Fibroblast of lung (primary cell): ENCODE results near the gene NDST1. TPM values are rescaled to one million over a fixed set of nuclear protein-coding genes. Genes with fewer than 3 reads are reported as not detected.

Experiments
- DNase-seq, 2 donors: peaks; one replicate each; pipeline versions ENCODE4 v3.0.0 to v3.0.0-alpha.2; 2010; ENCODE audit warnings: low read depth in 2 of 2
- H2AFZ ChIP-seq: 2 replicates; pipeline ENCODE4 v1.5.1; 2012; ENCODE audit warnings: low read length, control low read depth, inconsistent platforms
- H3K27ac ChIP-seq: 2 replicates; pipeline ENCODE4 v1.5.1; 2011; ENCODE audit warnings: low read length, control low read depth; ENCODE audit not compliant: insufficient read depth
- H3K27me3 ChIP-seq: 2 replicates; pipeline ENCODE4 v1.5.1; 2011; ENCODE audit warnings: mild to moderate bottlenecking, low read length; ENCODE audit not compliant: control insufficient read depth, insufficient read depth
- H3K36me3 ChIP-seq: 2 replicates; pipeline ENCODE4 v1.5.1; 2011; ENCODE audit warnings: low read length; ENCODE audit not compliant: control insufficient read depth, insufficient read depth
- H3K4me1 ChIP-seq: 2 replicates; pipeline ENCODE4 v1.5.1; 2011; ENCODE audit warnings: low read length; ENCODE audit not compliant: control insufficient read depth, insufficient read depth; ENCODE audit errors: extremely low read depth
- H3K4me2 ChIP-seq: 2 replicates; pipeline ENCODE4 v1.5.1; 2011; ENCODE audit warnings: low read length, control low read depth; ENCODE audit not compliant: insufficient read depth; ENCODE audit errors: extremely low read depth
- H3K4me3 ChIP-seq, 4 experiments: fragments of 200-600 bp in 1 of 4; sonication (generic) in 1 of 4; replicated peaks in 1 of 4; 2 replicates each; pipeline ENCODE4 v1.5.1; 2011 to 2016; ENCODE audit warnings: low read length in 4 of 4, low read depth in 3 of 4, mild to moderate bottlenecking in 3 of 4, control low read depth in 2 of 4, inconsistent platforms in 1 of 4, mixed read lengths in 1 of 4; ENCODE audit not compliant: insufficient read depth in 1 of 4; ENCODE audit errors: control extremely low read depth in 1 of 4
- H3K79me2 ChIP-seq: 2 replicates; pipeline ENCODE4 v1.5.1; 2012; ENCODE audit warnings: mild to moderate bottlenecking, low read length, inconsistent platforms; ENCODE audit not compliant: control insufficient read depth, insufficient read depth
- H3K9ac ChIP-seq: 2 replicates; pipeline ENCODE4 v1.5.1; 2011; ENCODE audit warnings: mild to moderate bottlenecking, low read length, control low read depth; ENCODE audit not compliant: insufficient read depth
- H3K9me3 ChIP-seq: 2 replicates; pipeline ENCODE4 v1.5.1; 2012; ENCODE audit warnings: low read depth, low read length; ENCODE audit not compliant: control insufficient read depth, insufficient read depth
- H4K20me1 ChIP-seq: 2 replicates; pipeline ENCODE4 v1.5.1; 2011; ENCODE audit warnings: low read length; ENCODE audit not compliant: control insufficient read depth, insufficient read depth; ENCODE audit errors: extremely low read depth
- EZH2 ChIP-seq: IDR thresholded peaks from 2 replicates; pipeline ENCODE4 v1.5.1; 2012; ENCODE audit warnings: low read length, control low read depth, mild to moderate bottlenecking; ENCODE audit errors: missing control alignments
- polyA plus RNA-seq, 2 donors: library from polyadenylated mRNA; depleted of rRNA in 1 of 2; stranded (reverse) in 1 of 2; unstranded in 1 of 2; fragments of >200 nt; gene quantifications; 2 replicates each; pipeline ENCODE4 v1.2.1, GENCODE V29; 2011 to 2012; ENCODE audit warnings: missing spikeins in 1 of 2
- total RNA-seq: library from RNA; depleted of rRNA; stranded (reverse); fragments of >200 nt; gene quantifications from 2 replicates; pipeline ENCODE4 v1.2.1, GENCODE V29; 2014
- TF ChIP-seq, protein P1 (sequence below), 2 donors: IDR thresholded peaks in 1 of 2; conservative IDR thresholded peaks in 1 of 2; 1 replicate in 1 of 2; 2 replicates in 1 of 2; pipeline ENCODE4 v1.5.1; 2011 to 2012; ENCODE audit warnings: low read length in 2 of 2, control low read depth in 1 of 2, inconsistent platforms in 1 of 2, low read depth in 1 of 2, mild to moderate bottlenecking in 1 of 2

NDST1 gene
- total and polyA plus RNA-seq, 2 donors (not counting 1 experiment from before 2014, with no cell fraction given): 38.5 to 94.8 TPM

DNA sequence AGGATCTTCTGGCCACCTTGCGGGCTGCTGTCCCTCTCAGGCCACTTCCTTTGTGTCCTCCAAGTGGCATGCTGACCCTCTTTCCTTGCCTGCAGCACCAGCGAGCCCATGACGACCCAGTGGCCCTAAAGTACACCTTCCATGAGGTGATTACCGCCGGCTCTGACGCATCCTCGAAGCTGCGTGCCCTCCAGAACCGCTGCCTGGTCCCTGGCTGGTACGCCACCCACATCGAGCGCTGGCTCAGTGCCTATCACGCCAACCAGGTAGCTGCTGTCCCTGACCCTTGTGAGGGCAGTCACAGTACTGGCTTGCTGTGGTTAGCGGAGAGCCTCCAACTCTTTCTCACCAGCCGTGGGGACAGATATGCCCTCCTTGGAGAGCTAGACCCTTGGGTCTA, 40.2 kb downstream of the NDST1 start:
- H4K20me1 ChIP-seq: no peaks in the 10 kb centered on the region
- DNase-seq: no peak
- H2AFZ ChIP-seq: no peak overlapping the region
- no peak overlapping the region for H3K9ac ChIP-seq
- no peaks in the 10 kb centered on the region for H3K4me1 ChIP-seq
- no peaks in the 10 kb centered on the region for H3K27me3 ChIP-seq
- no peak for TF ChIP-seq EZH2
- TF ChIP-seq, protein P1, sequence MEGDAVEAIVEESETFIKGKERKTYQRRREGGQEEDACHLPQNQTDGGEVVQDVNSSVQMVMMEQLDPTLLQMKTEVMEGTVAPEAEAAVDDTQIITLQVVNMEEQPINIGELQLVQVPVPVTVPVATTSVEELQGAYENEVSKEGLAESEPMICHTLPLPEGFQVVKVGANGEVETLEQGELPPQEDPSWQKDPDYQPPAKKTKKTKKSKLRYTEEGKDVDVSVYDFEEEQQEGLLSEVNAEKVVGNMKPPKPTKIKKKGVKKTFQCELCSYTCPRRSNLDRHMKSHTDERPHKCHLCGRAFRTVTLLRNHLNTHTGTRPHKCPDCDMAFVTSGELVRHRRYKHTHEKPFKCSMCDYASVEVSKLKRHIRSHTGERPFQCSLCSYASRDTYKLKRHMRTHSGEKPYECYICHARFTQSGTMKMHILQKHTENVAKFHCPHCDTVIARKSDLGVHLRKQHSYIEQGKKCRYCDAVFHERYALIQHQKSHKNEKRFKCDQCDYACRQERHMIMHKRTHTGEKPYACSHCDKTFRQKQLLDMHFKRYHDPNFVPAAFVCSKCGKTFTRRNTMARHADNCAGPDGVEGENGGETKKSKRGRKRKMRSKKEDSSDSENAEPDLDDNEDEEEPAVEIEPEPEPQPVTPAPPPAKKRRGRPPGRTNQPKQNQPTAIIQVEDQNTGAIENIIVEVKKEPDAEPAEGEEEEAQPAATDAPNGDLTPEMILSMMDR (conservative IDR thresholded peaks at IDR 0.05 in 1 of 2, IDR thresholded peaks at IDR 0.05 in 1 of 2; ENCODE audit: low read depth in 1 of 2, low read length in 2 of 2): no peak
- H3K4me2 ChIP-seq: no peak overlapping the region
- H3K79me2 ChIP-seq: no peaks in the 10 kb centered on the region
- H3K4me3 ChIP-seq: no peak overlapping the region
- no peak overlapping the region for H3K27ac ChIP-seq
- peaks cover 20% of the 10 kb centered on the region for H3K36me3 ChIP-seq
- H3K9me3 ChIP-seq: no peaks in the 10 kb centered on the region

DNA sequence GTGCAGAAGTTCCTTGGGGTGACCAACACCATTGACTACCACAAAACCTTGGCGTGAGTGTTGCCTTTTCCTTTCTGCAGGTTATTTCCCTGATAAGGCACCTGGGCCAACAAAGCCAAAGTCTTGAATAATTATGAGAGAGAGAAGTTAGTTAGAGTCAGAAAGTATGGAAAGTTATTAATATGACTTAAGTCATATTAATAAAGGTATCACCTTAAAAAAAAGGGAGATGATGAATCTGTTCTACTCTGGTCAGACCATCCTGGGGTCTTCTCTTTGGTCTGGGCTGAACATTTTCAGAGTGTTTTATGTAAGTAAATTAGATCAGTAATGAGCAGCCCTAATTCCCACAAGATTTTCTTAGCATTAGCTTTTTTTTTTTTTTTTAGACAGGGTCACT, 41.8 kb downstream of the NDST1 start:
- no peak overlapping the region for H3K27ac ChIP-seq
- no peaks in the 10 kb centered on the region for H3K79me2 ChIP-seq
- TF ChIP-seq EZH2: no peak
- H3K36me3 ChIP-seq: peaks cover 31% of the 10 kb centered on the region
- no peak for DNase-seq
- H2AFZ ChIP-seq: no peak overlapping the region
- no peaks in the 10 kb centered on the region for H3K4me1 ChIP-seq
- H3K9me3 ChIP-seq: no peaks in the 10 kb centered on the region
- H3K4me2 ChIP-seq: no peak overlapping the region
- no peak overlapping the region for H3K4me3 ChIP-seq
- H3K9ac ChIP-seq: no peak overlapping the region
- no peaks in the 10 kb centered on the region for H4K20me1 ChIP-seq
- no peaks in the 10 kb centered on the region for H3K27me3 ChIP-seq

DNA sequence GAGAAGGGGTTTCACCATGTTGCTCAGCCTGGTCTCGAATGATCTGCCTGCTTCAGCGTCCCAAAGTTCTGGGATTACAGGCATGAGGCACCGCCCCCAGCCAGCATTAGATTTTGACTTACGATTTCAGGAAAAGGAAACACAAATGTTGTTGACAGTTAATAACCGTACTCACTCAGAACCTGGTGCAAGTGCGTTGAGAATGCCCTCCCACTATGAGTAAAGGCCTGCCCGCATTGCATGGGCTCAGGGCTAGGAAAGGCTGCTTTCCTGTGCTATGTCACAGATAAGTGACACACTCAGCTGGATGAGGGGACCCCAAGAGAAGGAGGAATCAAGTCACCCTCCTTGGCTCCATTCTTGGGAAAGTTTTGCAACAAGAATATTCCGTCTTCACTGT, 42.4 kb downstream of the NDST1 start:
- peaks cover 34% of the 10 kb centered on the region for H3K36me3 ChIP-seq

More for the DNA sequence above, 42.4 kb downstream of the NDST1 start:
- TF ChIP-seq, protein P1 (conservative IDR thresholded peaks at IDR 0.05 in 1 of 2, IDR thresholded peaks at IDR 0.05 in 1 of 2; ENCODE audit: low read depth in 1 of 2, low read length in 2 of 2): no peak
- no peak for TF ChIP-seq EZH2
- no peak overlapping the region for H3K4me3 ChIP-seq
- H2AFZ ChIP-seq: no peak overlapping the region
- H3K9ac ChIP-seq: no peak overlapping the region
- H4K20me1 ChIP-seq: no peaks in the 10 kb centered on the region
- H3K27ac ChIP-seq: no peak overlapping the region
- DNase-seq: no peak
- H3K4me2 ChIP-seq: no peak overlapping the region
- H3K4me1 ChIP-seq: no peaks in the 10 kb centered on the region
- H3K27me3 ChIP-seq: no peaks in the 10 kb centered on the region
- H3K79me2 ChIP-seq: no peaks in the 10 kb centered on the region
- no peaks in the 10 kb centered on the region for H3K9me3 ChIP-seq
